Measurements from ENCODE around the gene PIM3. TPM values are rescaled to one million over a fixed set of nuclear protein-coding genes. Genes with fewer than 3 reads are reported as not detected.

Gene PIM3
- total RNA-seq, 1 experiment from 2014 or later = 42.9 TPM

DNA sequence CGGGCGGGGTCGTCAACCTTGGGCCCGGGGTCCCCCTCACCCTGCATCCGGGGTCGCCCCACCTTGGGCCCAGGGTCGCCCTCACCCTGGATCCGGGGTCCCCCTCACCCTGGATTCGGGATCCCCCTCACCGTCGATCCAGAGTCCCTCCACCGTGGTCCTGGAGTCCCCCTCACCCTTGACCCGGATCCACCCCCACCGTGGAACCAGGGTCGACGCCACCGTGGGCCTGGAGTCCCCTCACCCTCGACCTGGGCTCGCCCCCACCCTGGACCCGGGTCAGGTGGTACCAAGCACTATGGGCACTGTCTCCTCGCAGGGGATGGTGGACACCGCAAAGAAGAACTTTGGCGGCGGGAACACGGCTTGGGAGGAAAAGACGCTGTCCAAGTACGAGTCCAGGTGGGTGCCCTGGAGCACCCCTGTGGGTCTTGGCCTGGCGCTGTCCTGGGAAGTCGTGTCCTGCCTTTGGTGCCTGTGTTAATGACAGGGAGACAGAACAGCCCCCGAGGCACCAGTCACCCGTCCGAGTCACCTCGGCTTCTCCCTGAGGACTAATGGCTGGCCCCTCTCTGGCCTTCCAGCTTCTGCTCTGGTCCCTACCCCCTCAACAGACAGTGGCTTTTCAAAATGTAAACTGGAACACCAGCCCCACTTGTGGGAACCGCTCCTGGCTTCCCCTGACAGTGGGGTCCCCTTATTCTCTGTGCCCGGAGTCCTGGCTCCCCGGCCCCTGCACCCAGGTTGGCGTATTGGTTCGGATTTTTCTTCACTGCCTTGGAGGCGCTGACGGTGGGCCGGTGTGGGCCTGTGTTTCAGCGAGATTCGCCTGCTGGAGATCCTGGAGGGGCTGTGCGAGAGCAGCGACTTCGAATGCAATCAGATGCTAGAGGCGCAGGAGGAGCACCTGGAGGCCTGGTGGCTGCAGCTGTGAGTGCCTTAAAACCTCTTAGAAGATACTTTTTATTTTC, 41.4 kb upstream of the PIM3 start:
- H3K27ac Mint-ChIP-seq = no peak overlapping the region
- POLR2A ChIA-PET = no interaction called here
- DNase-seq (ENCODE audit: low spot score) (no peak), ATAC-seq (no peak)
- no peaks in the 10 kb centered on the region for H3K9me3 Mint-ChIP-seq
- peaks cover 5% of the 10 kb centered on the region for H3K4me1 Mint-ChIP-seq
- peak overlapping the region; percentile 58 for H3K4me3 Mint-ChIP-seq
- CTCF ChIA-PET = interaction anchor here (0.8 to 2.1 kb wide), 3 partner anchors 111 to 288 kb away, joined by 3 to 8 read pairs (median 4); no protein-coding TSS in a partner anchor
- TF ChIP-seq, protein P1, sequence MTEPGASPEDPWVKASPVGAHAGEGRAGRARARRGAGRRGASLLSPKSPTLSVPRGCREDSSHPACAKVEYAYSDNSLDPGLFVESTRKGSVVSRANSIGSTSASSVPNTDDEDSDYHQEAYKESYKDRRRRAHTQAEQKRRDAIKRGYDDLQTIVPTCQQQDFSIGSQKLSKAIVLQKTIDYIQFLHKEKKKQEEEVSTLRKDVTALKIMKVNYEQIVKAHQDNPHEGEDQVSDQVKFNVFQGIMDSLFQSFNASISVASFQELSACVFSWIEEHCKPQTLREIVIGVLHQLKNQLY (CRISPR knock-in tag; IDR thresholded peaks at IDR 0.05) = no peak
- 0 out of 2 replicates have a peak, but pooled peaks have one; percentile 29 for TF ChIP-seq TP53 (CRISPR knock-in tag; IDR thresholded peaks at IDR 0.05)
- peaks cover 3% of the 10 kb centered on the region; the same call in 1 of the 2 replicates for H3K36me3 Mint-ChIP-seq
- no peaks in the 10 kb centered on the region for H3K27me3 Mint-ChIP-seq (ENCODE audit: low read depth)

DNA sequence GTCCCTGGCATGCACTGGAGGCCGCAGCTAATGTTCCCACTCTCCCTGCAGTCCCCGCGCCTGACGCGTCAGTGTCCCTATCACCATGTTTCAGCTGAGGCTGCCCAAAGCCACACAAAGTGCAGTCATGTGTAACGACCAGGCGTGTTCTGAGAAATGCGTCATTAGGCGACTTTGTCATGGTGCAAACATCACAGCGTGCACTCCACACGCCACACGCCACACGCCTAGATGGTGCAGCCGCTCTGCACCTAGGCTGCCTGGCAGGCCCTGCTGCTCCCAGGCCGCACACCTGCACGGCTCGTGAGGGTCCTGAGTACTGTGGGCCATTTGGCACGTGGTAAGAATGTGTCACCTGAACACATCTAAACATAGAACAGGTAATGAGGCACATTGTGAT, 39.7 kb upstream of the PIM3 start:
- Mint-ChIP-seq H3K27me3 (ENCODE audit: low read depth) (no peaks in the 10 kb centered on the region; the same call in 1 of the 2 replicates), H3K4me3 (peak overlapping the region; percentile 14; the same call in 1 of the 2 replicates), H3K9me3 (no peaks in the 10 kb centered on the region), H3K36me3 (peaks cover 9% of the 10 kb centered on the region; the same call in 1 of the 2 replicates), H3K27ac (no peak overlapping the region), H3K4me1 (peaks cover 11% of the 10 kb centered on the region)
- ATAC-seq (no peak), DNase-seq (ENCODE audit: low spot score) (no peak)
- POLR2A ChIA-PET = no interaction called here
- CTCF ChIA-PET = no interaction called here
- TF ChIP-seq RELA (CRISPR knock-in tag; IDR thresholded peaks at IDR 0.05; ENCODE audit: borderline replicate concordance) (no peak), TCF7 (CRISPR knock-in tag; IDR thresholded peaks at IDR 0.05; ENCODE audit: low read depth) (no peak), ZNF317 (CRISPR knock-in tag; IDR thresholded peaks at IDR 0.05; ENCODE audit: borderline replicate concordance, low read depth) (no peak), OVOL2 (CRISPR knock-in tag; IDR thresholded peaks at IDR 0.05; ENCODE audit: borderline replicate concordance) (no peak), GRHL2 (CRISPR knock-in tag; IDR thresholded peaks at IDR 0.05; ENCODE audit: insufficient replicate concordance, severe bottlenecking) (no peak), ATF1 (CRISPR knock-in tag; IDR thresholded peaks at IDR 0.05) (no peak), ELF4 (CRISPR knock-in tag; IDR thresholded peaks at IDR 0.05; ENCODE audit: low read depth) (no peak), ZNF532 (CRISPR knock-in tag; IDR thresholded peaks at IDR 0.05; ENCODE audit: borderline replicate concordance) (no peak), JAZF1 (CRISPR knock-in tag; IDR thresholded peaks at IDR 0.05) (no peak), ETV6 (CRISPR knock-in tag; IDR thresholded peaks at IDR 0.05) (no peak), EMX1 (CRISPR knock-in tag; IDR thresholded peaks at IDR 0.05) (no peak), NFATC4 (CRISPR knock-in tag; IDR thresholded peaks at IDR 0.05) (no peak), HMGA2 (CRISPR knock-in tag; IDR thresholded peaks at IDR 0.05) (no peak), ZNF263 (CRISPR knock-in tag; IDR thresholded peaks at IDR 0.05; ENCODE audit: low read depth) (no peak)
- TF ChIP-seq, protein P2, sequence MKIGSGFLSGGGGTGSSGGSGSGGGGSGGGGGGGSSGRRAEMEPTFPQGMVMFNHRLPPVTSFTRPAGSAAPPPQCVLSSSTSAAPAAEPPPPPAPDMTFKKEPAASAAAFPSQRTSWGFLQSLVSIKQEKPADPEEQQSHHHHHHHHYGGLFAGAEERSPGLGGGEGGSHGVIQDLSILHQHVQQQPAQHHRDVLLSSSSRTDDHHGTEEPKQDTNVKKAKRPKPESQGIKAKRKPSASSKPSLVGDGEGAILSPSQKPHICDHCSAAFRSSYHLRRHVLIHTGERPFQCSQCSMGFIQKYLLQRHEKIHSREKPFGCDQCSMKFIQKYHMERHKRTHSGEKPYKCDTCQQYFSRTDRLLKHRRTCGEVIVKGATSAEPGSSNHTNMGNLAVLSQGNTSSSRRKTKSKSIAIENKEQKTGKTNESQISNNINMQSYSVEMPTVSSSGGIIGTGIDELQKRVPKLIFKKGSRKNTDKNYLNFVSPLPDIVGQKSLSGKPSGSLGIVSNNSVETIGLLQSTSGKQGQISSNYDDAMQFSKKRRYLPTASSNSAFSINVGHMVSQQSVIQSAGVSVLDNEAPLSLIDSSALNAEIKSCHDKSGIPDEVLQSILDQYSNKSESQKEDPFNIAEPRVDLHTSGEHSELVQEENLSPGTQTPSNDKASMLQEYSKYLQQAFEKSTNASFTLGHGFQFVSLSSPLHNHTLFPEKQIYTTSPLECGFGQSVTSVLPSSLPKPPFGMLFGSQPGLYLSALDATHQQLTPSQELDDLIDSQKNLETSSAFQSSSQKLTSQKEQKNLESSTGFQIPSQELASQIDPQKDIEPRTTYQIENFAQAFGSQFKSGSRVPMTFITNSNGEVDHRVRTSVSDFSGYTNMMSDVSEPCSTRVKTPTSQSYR (CRISPR knock-in tag; IDR thresholded peaks at IDR 0.05) = no peak
- TF ChIP-seq, protein P3, sequence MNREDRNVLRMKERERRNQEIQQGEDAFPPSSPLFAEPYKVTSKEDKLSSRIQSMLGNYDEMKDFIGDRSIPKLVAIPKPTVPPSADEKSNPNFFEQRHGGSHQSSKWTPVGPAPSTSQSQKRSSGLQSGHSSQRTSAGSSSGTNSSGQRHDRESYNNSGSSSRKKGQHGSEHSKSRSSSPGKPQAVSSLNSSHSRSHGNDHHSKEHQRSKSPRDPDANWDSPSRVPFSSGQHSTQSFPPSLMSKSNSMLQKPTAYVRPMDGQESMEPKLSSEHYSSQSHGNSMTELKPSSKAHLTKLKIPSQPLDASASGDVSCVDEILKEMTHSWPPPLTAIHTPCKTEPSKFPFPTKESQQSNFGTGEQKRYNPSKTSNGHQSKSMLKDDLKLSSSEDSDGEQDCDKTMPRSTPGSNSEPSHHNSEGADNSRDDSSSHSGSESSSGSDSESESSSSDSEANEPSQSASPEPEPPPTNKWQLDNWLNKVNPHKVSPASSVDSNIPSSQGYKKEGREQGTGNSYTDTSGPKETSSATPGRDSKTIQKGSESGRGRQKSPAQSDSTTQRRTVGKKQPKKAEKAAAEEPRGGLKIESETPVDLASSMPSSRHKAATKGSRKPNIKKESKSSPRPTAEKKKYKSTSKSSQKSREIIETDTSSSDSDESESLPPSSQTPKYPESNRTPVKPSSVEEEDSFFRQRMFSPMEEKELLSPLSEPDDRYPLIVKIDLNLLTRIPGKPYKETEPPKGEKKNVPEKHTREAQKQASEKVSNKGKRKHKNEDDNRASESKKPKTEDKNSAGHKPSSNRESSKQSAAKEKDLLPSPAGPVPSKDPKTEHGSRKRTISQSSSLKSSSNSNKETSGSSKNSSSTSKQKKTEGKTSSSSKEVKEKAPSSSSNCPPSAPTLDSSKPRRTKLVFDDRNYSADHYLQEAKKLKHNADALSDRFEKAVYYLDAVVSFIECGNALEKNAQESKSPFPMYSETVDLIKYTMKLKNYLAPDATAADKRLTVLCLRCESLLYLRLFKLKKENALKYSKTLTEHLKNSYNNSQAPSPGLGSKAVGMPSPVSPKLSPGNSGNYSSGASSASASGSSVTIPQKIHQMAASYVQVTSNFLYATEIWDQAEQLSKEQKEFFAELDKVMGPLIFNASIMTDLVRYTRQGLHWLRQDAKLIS (CRISPR knock-in tag; IDR thresholded peaks at IDR 0.05; ENCODE audit: borderline replicate concordance) = no peak
- TF ChIP-seq, protein P4, sequence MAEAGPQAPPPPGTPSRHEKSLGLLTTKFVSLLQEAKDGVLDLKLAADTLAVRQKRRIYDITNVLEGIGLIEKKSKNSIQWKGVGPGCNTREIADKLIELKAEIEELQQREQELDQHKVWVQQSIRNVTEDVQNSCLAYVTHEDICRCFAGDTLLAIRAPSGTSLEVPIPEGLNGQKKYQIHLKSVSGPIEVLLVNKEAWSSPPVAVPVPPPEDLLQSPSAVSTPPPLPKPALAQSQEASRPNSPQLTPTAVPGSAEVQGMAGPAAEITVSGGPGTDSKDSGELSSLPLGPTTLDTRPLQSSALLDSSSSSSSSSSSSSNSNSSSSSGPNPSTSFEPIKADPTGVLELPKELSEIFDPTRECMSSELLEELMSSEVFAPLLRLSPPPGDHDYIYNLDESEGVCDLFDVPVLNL (CRISPR knock-in tag; IDR thresholded peaks at IDR 0.05; ENCODE audit: borderline replicate concordance, low read depth) = no peak
